Activated CD4-positive, alpha-beta T cell treated with anti-CD3 and anti-CD28 coated beads for 48 hours (primary cell): ENCODE data around the gene ZNF107.
"Not testable (repeated sequence)": the region's sequence is repeated elsewhere in the genome, so short reads cannot be mapped to it uniquely, and the experiment has no call there.

Source experiments
- DNase-seq: peaks from one replicate; pipeline ENCODE4 v3.0.0-alpha.2; 2020

Gene ZNF107

DNA sequence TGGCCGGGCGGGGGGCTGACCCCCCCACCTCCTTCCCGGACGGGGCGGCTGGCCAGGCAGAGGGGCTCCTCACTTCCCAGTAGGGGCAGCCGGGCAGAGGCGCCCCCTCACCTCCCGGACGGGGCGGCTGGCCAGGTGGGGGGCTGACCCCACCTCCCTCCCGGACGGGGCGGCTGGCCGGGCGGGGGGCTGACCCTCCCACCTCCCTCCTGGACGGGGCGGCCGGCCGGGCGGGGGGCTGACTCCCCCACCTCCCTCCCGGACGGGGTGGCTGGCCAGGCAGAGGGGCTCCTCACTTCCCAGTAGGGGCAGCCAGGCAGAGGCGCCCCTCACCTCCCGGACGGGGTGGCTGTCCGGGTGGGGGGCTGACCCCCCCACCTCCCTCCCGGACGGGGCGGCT lies 72.5 kb downstream of the ZNF107 start:
- DNase-seq: not testable (repeated sequence)

- DNase-seq: not testable (repeated sequence)
These were observed 73.0 kb downstream of the ZNF107 start for GRCh38 chr7:64738953-64739352.

DNA sequence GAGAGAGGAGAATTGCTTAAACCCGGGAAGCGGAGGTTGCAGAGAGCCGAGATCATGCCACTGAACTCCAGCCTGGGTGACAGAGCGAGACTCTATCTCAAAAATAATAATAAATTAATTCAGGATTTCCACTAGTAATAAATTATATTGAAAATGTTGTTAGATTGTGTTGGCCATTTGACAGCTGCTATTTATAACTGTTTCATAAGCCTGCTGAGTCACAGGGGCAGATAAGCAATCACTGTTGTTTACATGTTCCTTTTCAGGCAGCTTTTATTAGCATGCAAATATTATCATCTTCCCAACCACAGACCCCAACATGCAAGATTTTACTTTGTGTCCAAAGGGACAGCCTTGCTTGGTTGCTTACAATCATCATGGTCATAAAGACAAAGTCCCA lies 78.7 kb downstream of the ZNF107 start:
- no peak for DNase-seq

GRCh38 chr7:64747802-64748201 lies 81.9 kb downstream of the ZNF107 start:
- no peak for DNase-seq

DNA sequence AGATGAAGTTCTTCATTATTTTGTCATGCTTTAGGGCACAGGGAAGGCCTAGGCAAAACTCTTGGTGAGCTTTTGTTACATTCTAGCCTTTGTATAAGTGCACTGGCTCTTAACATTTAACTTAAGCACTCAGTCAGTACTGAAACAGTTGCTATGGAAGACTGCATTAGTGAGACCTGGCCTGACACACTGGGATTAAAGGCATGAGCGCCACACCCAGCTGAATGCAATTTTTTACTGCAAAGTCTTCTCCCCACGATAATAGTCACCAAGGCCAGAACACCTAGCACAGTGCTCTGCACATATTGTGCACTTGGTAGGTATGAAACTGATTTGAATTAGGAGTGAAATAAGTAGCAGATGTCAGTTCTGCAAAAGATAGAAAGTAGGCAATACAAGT lies 87.1 kb downstream of the ZNF107 start:
- DNase-seq: no peak

DNA sequence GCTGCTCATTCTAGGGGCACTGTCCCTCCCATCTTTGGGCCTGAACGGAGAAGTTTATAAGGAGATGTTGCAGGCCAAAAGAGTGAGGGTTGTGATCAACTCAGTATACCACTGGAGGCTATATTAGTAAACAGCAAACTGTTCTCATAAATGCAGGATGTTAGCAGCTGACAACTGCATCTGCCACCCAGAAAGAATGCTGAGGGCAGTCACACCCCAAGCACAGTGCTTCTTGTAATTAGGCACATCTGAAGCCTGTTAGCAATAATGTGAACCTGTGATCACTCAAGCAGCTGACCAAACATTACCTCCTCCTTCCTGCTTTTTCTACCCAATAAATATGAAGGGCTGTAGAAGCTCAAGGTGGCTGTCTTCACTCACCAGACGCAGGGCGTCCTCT lies 89.9 kb downstream of the ZNF107 start:
- DNase-seq: no peak

DNA sequence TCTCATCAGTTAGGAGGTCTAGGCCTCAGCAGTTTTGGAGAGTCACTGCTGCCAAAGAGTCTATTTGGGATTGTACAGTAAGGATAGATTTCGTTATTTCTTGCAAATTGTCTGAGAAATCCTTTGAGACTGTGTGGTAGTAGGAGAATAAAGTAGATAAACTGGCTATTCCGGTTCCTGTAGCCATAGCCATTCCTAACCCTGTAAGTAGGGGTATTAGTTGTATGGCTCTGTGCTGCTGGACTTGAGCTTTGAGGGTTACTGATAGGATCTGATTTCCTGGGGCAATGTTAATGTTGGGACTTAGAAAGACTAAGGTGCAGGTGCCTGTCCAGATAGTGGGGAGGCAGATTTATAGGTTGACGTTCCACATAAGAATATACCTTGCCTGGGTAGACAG lies 92.2 kb downstream of the ZNF107 start:
- DNase-seq: no peak
